Measurements from ENCODE around the gene TBC1D1. TPM values are rescaled to one million over a fixed set of nuclear protein-coding genes. Genes with fewer than 3 reads are reported as not detected.

The TBC1D1 gene
- total RNA-seq, 2 experiments from 2014 or later, result 40.7 to 46.5 TPM

- peaks cover 40% of the 10 kb centered on the region for H3K4me1 ChIP-seq (ENCODE audit: insufficient read depth, low read length)
- H3K36me3 ChIP-seq (ENCODE audit: insufficient read depth, low read length), result peaks cover 3% of the 10 kb centered on the region
- peaks cover 15% of the 10 kb centered on the region for H3K36me3 Mint-ChIP-seq (ENCODE audit: low read depth)
- no peak overlapping the region for H3K27ac ChIP-seq (ENCODE audit: low read depth in 1 of 2, low read length in 2 of 2)
- intact Hi-C loops (cut with DNase I, micrococcal nuclease), result loop anchor here in 1 of 2 experiments (5.0 kb wide), 2 partner anchors 84 to 91 kb away; no protein-coding TSS in a partner anchor
- H3K9me3 Mint-ChIP-seq, result no peaks in the 10 kb centered on the region
- DNase-seq (no peak), ATAC-seq (ENCODE audit: poor library complexity) (no peak)
- TF ChIP-seq CTCF (IDR thresholded peaks at IDR 0.05), result no peak
- peak overlapping the region; percentile 97 for H3K4me3 Mint-ChIP-seq
- peak overlapping the region; percentile 94 for H3K27ac Mint-ChIP-seq
- CTCF ChIA-PET, result no interaction called here
- H3K9me3 ChIP-seq (ENCODE audit: control insufficient read depth in 1 of 2, insufficient read depth in 1 of 2, low read length in 2 of 2), result no peaks in the 10 kb centered on the region
- no peaks in the 10 kb centered on the region for H3K27me3 ChIP-seq (ENCODE audit: control insufficient read depth in 1 of 2, insufficient read depth in 2 of 2, low read length in 2 of 2)
- H3K27me3 Mint-ChIP-seq, result no peaks in the 10 kb centered on the region
- no peak overlapping the region for H3K4me3 ChIP-seq (ENCODE audit: low read length)
- H3K4me1 Mint-ChIP-seq (ENCODE audit: low read depth), result peaks cover 60% of the 10 kb centered on the region
- POLR2A ChIA-PET, result interaction anchor here (1.4 kb wide), 1 partner anchor 207 kb away, joined by 5 read pairs; no protein-coding TSS in a partner anchor
These were observed 2.3 kb downstream of the TBC1D1 start for GRCh38 chr4:37893164-37893563.

- POLR2A ChIA-PET, result no interaction called here
- DNase-seq, result no peak
- H3K4me3 Mint-ChIP-seq, result no peak overlapping the region
- H3K27me3 ChIP-seq (ENCODE audit: control insufficient read depth in 1 of 2, insufficient read depth in 2 of 2, low read length in 2 of 2), result no peaks in the 10 kb centered on the region
- TF ChIP-seq CTCF (IDR thresholded peaks at IDR 0.05), result no peak
- intact Hi-C loops (cut with DNase I, micrococcal nuclease), result no loop called here
- no peak overlapping the region for H3K4me3 ChIP-seq (ENCODE audit: low read length)
- no peaks in the 10 kb centered on the region for H3K9me3 Mint-ChIP-seq
- no peak overlapping the region for H3K27ac Mint-ChIP-seq
- H3K9me3 ChIP-seq (ENCODE audit: control insufficient read depth in 1 of 2, insufficient read depth in 1 of 2, low read length in 2 of 2), result no peaks in the 10 kb centered on the region
- H3K4me1 ChIP-seq (ENCODE audit: insufficient read depth, low read length), result peaks cover 31% of the 10 kb centered on the region
- peaks cover 8% of the 10 kb centered on the region for H3K36me3 ChIP-seq (ENCODE audit: insufficient read depth, low read length)
- peaks cover 70% of the 10 kb centered on the region for H3K4me1 Mint-ChIP-seq (ENCODE audit: low read depth)
- H3K36me3 Mint-ChIP-seq (ENCODE audit: low read depth), result peaks cover 21% of the 10 kb centered on the region
- CTCF ChIA-PET, result no interaction called here
- no peaks in the 10 kb centered on the region for H3K27me3 Mint-ChIP-seq
- H3K27ac ChIP-seq (ENCODE audit: low read depth in 1 of 2, low read length in 2 of 2), result no peak overlapping the region
- no peak for ATAC-seq (ENCODE audit: poor library complexity)
These were observed 4.4 kb downstream of the TBC1D1 start for GRCh38 chr4:37895271-37895670.

DNA sequence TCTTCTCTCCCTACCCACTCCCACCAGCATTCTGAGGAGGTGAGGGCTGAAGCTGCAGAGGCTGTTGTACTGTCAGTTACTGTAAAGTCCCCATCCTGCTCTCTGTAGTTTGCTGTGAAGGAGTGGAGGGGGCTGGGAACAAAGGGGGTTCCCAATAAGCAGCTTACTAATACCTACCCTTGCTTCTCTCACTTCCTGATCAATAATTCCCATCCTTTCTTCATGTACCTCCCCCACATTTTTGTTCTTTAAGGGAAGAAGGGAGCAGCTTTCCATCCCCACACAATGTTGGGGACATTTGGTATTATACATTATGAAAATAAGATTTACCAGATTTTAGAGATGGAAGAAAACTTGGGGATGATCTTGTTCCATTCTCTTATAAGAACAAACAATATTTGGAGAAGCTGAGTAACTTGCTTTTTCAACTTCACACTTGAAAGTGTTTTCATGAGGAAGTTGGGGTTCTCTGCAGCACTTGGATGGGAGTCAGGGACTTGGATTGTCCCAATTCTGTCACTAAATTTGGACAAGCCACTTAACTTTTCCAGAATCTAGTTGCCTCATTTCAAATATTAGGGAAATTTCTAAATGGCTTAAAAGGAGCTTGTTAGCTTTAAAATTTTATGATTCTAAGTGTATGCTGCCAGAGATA is 5.4 kb downstream of the TBC1D1 start:
- peaks cover 27% of the 10 kb centered on the region for H3K36me3 Mint-ChIP-seq (ENCODE audit: low read depth)
- ChIA-PET CTCF (interaction anchor here (1.0 to 1.2 kb wide), 2 partner anchors 74 to 86 kb away, joined by 3 to 4 read pairs; no protein-coding TSS in a partner anchor), POLR2A (interaction anchor here (1.5 kb wide), 1 partner anchor 70 kb away, joined by 3 read pairs; the partner anchor contains the start of gene PGM2)
- H3K4me1 Mint-ChIP-seq (ENCODE audit: low read depth), result peaks cover 75% of the 10 kb centered on the region
- Histone ChIP-seq H3K9me3 (ENCODE audit: control insufficient read depth in 1 of 2, insufficient read depth in 1 of 2, low read length in 2 of 2) (no peaks in the 10 kb centered on the region), H3K4me1 (ENCODE audit: insufficient read depth, low read length) (peaks cover 26% of the 10 kb centered on the region), H3K4me3 (ENCODE audit: low read length) (no peak overlapping the region), H3K27me3 (ENCODE audit: control insufficient read depth in 1 of 2, insufficient read depth in 2 of 2, low read length in 2 of 2) (no peaks in the 10 kb centered on the region), H3K27ac (ENCODE audit: low read depth in 1 of 2, low read length in 2 of 2) (no peak overlapping the region), H3K36me3 (ENCODE audit: insufficient read depth, low read length) (peaks cover 8% of the 10 kb centered on the region)
- H3K4me3 Mint-ChIP-seq, result no peak overlapping the region
- ATAC-seq (ENCODE audit: poor library complexity) (no peak), DNase-seq (no peak)
- no peaks in the 10 kb centered on the region for H3K9me3 Mint-ChIP-seq
- TF ChIP-seq CTCF (IDR thresholded peaks at IDR 0.05), result no peak
- no peaks in the 10 kb centered on the region for H3K27me3 Mint-ChIP-seq
- intact Hi-C loops (cut with DNase I, micrococcal nuclease), result no loop called here
- no peak overlapping the region for H3K27ac Mint-ChIP-seq

Measured in CD4-positive, alpha-beta T cell (primary cell).